GM19452 (cell line): ENCODE results near the gene CACNB4.
"Not testable (repeated sequence)": the region's sequence is repeated elsewhere in the genome, so short reads cannot be mapped to it uniquely, and the experiment has no call there.

Experiments used
- ATAC-seq: cut with Tn5 transposase; IDR thresholded peaks from one replicate; pipeline ENCODE4 v1.9.1; 2021; ENCODE audit not compliant: unreplicated experiment

CACNB4 gene

GRCh38 chr2:151946250-151946884, 152.5 kb downstream of the CACNB4 start:
- no peak for ATAC-seq

GRCh38 chr2:151945602-151946001, 153.2 kb downstream of the CACNB4 start:
- ATAC-seq: no peak

GRCh38 chr2:151945186-151945585, 153.7 kb downstream of the CACNB4 start:
- no peak for ATAC-seq

- ATAC-seq: no peak
Observed at GRCh38 chr2:151943461-151943860, 155.4 kb downstream of the CACNB4 start.

- ATAC-seq: not testable (repeated sequence)
Observed at GRCh38 chr2:151942540-151943205, 156.2 kb downstream of the CACNB4 start.

- ATAC-seq: no peak
Observed at GRCh38 chr2:151937966-151938365, 160.9 kb downstream of the CACNB4 start.

GRCh38 chr2:151936626-151937025, 162.2 kb downstream of the CACNB4 start:
- no peak for ATAC-seq

- no peak for ATAC-seq
Observed at GRCh38 chr2:151933266-151933804, 165.5 kb downstream of the CACNB4 start.

- ATAC-seq: no peak
Observed at GRCh38 chr2:151931756-151932155, 167.1 kb downstream of the CACNB4 start.

GRCh38 chr2:151931030-151931611, 167.7 kb downstream of the CACNB4 start:
- ATAC-seq: no peak

- no peak for ATAC-seq
Observed at GRCh38 chr2:151930042-151930441, 168.8 kb downstream of the CACNB4 start.

- no peak for ATAC-seq
Observed at GRCh38 chr2:151928380-151928779, 170.5 kb downstream of the CACNB4 start.

GRCh38 chr2:151927501-151928221, 171.2 kb downstream of the CACNB4 start:
- no peak for ATAC-seq

- no peak for ATAC-seq
Observed at GRCh38 chr2:151922845-151923666, 175.8 kb downstream of the CACNB4 start.

- ATAC-seq: no peak
Observed at GRCh38 chr2:151919786-151920185, 179.1 kb downstream of the CACNB4 start.

GRCh38 chr2:151918308-151918707, 180.5 kb downstream of the CACNB4 start:
- no peak for ATAC-seq

- ATAC-seq: no peak
Observed at GRCh38 chr2:151916632-151917031, 182.2 kb downstream of the CACNB4 start.

GRCh38 chr2:151915629-151916025, 183.2 kb downstream of the CACNB4 start:
- ATAC-seq: not testable (repeated sequence)

- ATAC-seq: no peak
Observed at GRCh38 chr2:151914989-151915628, 183.7 kb downstream of the CACNB4 start.
